PC-9 (cell line): ENCODE results near the gene SIGLEC12. TPM values are rescaled to one million over a fixed set of nuclear protein-coding genes. Genes with fewer than 3 reads are reported as not detected.
"Not testable (repeated sequence)": the region's sequence is repeated elsewhere in the genome, so short reads cannot be mapped to it uniquely, and the experiment has no call there.

ENCODE experiments used
- BruUV-seq: library from RNA; stranded (reverse); fragments of 400-500 nt; replicated peaks from 2 replicates; lab custom pipeline; 2021; lab: Mats Ljungman, UMichigan
- CTCF ChIA-PET: fragments of 300-600 bp; sonication (Branson Sonifier 250); formaldehyde crosslinking; loops from one replicate; lab custom pipeline; 2022; ENCODE audit warnings: antibody characterized with exemption; lab: Charles Lee
- POLR2A ChIA-PET: fragments of 300-600 bp; sonication (Branson Sonifier 250); formaldehyde crosslinking; loops from one replicate; lab custom pipeline; 2022; ENCODE audit warnings: antibody characterized with exemption; ENCODE audit not compliant: unreplicated experiment; lab: Charles Lee
- DNase-seq, 2 experiments: peaks; one replicate each; pipeline versions ENCODE4 v3.0.0 to v3.0.0-alpha.2; 2015 to 2022; ENCODE audit warnings: mixed read lengths in 1 of 2
- H2AFZ ChIP-seq: fragments of 200-600 bp; sonication (generic); 2 replicates; pipeline ENCODE4 v1.8.1; 2017; ENCODE audit warnings: antibody characterized with exemption
- H3F3A ChIP-seq: fragments of 200-600 bp; sonication (generic); 2 replicates; pipeline ENCODE4 v1.8.1; 2017; ENCODE audit warnings: antibody characterized with exemption, mild to moderate bottlenecking, low read depth; ENCODE audit not compliant: insufficient read depth
- H3K27ac ChIP-seq: fragments of 200-600 bp; sonication (generic); 2 replicates; pipeline ENCODE4 v1.6.1; 2016; ENCODE audit warnings: mixed run types
- H3K27me3 ChIP-seq: fragments of 200-600 bp; sonication (generic); 2 replicates; pipeline ENCODE4 v1.6.1; 2016; ENCODE audit warnings: low read depth, mixed run types; ENCODE audit not compliant: insufficient read depth
- H3K36me3 ChIP-seq: fragments of 200-600 bp; sonication (generic); 2 replicates; pipeline ENCODE4 v1.6.1; 2016; ENCODE audit warnings: low read depth, mixed run types
- H3K4me1 ChIP-seq: fragments of 200-600 bp; sonication (generic); replicated peaks from 2 replicates; pipeline ENCODE4 v1.6.1; 2016; ENCODE audit warnings: mixed run types; ENCODE audit not compliant: insufficient read depth
- H3K4me2 ChIP-seq: fragments of 200-600 bp; sonication (generic); 2 replicates; pipeline ENCODE4 v1.6.1; 2017; ENCODE audit warnings: mixed run types
- H3K4me3 ChIP-seq: fragments of 200-600 bp; sonication (generic); 2 replicates; pipeline ENCODE4 v1.6.1; 2016; ENCODE audit warnings: mixed run types
- H3K79me2 ChIP-seq: fragments of 200-600 bp; sonication (generic); 2 replicates; pipeline ENCODE4 v1.6.1; 2017; ENCODE audit warnings: low read depth, mixed run types
- H3K9me2 ChIP-seq: fragments of 200-600 bp; sonication (generic); 2 replicates; pipeline ENCODE4 v1.8.1; 2017; ENCODE audit warnings: mild to moderate bottlenecking; ENCODE audit not compliant: insufficient read depth
- H3K9me3 ChIP-seq: fragments of 200-600 bp; sonication (generic); 2 replicates; pipeline ENCODE4 v1.8.1; 2016; ENCODE audit warnings: low read depth; ENCODE audit not compliant: insufficient read depth
- H4K20me1 ChIP-seq: fragments of 200-600 bp; sonication (generic); 2 replicates; pipeline ENCODE4 v1.8.1; 2017; ENCODE audit not compliant: insufficient read depth
- EZH2 ChIP-seq: fragments of 200-600 bp; sonication (generic); IDR thresholded peaks from 2 replicates; pipeline ENCODE4 v1.8.0; 2017; ENCODE audit warnings: antibody characterized with exemption, low read depth
- intact Hi-C: fragments of 100-400 bp; cut with micrococcal nuclease; formaldehyde crosslinking; loops from one replicate; pipeline ENCODE4 v1.10.0; 2022; ENCODE audit not compliant: unreplicated experiment
- total RNA-seq: library from RNA; stranded (reverse); gene quantifications from 2 replicates; pipeline ENCODE4 v1.2.3, GENCODE V29; 2021
- TF ChIP-seq, protein P1 (sequence below): fragments of 200-600 bp; sonication (generic); conservative IDR thresholded peaks from 2 replicates; pipeline ENCODE4 v1.6.1; 2017; ENCODE audit warnings: mixed run types, antibody characterized with exemption, mild to moderate bottlenecking, moderate library complexity

The SIGLEC12 gene
- total RNA-seq, 1 experiment from 2014 or later: not detected

DNA sequence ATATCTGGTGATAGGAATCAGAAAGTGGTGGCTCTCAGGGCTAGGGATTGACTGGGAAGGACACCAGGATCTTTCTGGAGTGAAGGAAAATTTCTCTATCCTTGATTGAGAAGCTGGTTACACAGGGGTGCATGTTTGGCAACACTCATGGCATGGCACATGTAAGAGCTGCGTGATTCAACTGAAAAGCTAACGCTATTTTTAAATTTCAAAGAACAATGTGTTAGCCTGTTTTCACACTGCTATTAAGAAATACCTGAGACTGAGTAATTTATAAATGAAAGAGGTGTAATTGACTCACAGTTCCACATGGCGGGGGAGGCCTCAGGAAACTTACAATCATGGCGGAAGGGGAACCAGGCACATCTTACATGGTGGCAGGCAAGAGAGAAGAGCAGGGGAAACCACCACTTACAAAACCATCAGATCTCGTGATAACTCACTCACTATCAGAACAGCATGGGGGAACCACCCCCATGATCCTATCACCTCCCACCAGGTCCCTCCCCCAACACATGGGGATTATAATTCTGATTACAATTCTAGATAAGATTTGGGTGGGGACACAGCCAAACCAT, 50.8 kb downstream of the SIGLEC12 start:
- BruUV-seq: no TSS peak
- Histone ChIP-seq H3K27me3 (peaks cover 94% of the 10 kb centered on the region), H3K79me2 (no peaks in the 10 kb centered on the region), H3K4me3 (no peak overlapping the region), H3K9me2 (no peaks in the 10 kb centered on the region), H4K20me1 (peaks cover 4% of the 10 kb centered on the region; the same call in 1 of the 2 replicates), H3K9me3 (no peaks in the 10 kb centered on the region), H3F3A (no peaks in the 10 kb centered on the region), H3K4me2 (no peak overlapping the region), H3K4me1 (no peaks in the 10 kb centered on the region), H3K27ac (no peak overlapping the region), H3K36me3 (no peaks in the 10 kb centered on the region), H2AFZ (no peak overlapping the region)
- DNase-seq: no peak
- TF ChIP-seq, protein P1, sequence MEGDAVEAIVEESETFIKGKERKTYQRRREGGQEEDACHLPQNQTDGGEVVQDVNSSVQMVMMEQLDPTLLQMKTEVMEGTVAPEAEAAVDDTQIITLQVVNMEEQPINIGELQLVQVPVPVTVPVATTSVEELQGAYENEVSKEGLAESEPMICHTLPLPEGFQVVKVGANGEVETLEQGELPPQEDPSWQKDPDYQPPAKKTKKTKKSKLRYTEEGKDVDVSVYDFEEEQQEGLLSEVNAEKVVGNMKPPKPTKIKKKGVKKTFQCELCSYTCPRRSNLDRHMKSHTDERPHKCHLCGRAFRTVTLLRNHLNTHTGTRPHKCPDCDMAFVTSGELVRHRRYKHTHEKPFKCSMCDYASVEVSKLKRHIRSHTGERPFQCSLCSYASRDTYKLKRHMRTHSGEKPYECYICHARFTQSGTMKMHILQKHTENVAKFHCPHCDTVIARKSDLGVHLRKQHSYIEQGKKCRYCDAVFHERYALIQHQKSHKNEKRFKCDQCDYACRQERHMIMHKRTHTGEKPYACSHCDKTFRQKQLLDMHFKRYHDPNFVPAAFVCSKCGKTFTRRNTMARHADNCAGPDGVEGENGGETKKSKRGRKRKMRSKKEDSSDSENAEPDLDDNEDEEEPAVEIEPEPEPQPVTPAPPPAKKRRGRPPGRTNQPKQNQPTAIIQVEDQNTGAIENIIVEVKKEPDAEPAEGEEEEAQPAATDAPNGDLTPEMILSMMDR: no peak
- ChIA-PET POLR2A (no interaction called here), CTCF (no interaction called here)
- intact Hi-C loops: no loop called here

DNA sequence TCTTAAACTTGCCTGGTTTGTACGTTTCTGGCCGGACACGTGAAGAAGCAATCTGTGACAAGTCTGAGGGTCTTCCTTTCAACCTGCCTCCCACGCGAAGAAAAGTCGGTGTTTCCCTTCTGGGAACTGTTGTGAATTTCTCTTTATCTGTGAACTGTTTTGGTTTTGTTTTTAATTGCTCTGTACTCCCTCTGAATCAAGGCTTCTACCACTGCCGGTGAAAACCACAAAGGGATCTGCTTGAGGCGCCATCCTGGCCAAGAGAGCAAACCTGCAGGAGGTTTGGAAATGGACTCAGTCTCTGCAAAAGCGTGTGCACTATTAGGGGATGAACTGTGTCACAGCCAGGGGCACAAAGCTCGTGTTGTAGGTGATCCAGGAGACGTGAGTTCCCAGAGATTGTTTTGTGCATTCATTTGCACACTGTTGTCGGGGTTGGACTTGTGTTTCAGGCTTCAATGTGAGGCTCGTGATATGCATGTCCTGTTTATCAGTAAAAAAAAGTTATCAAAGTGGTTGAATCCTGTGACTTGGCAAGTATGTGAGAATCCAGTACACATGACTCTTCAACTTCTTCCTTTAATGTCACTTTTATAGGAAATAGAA, 53.1 kb downstream of the SIGLEC12 start:
- H3K9me3 ChIP-seq: no peaks in the 10 kb centered on the region
- no peaks in the 10 kb centered on the region for H3K36me3 ChIP-seq
- intact Hi-C loops: no loop called here
- no peaks in the 10 kb centered on the region for H3K4me1 ChIP-seq
- H3K9me2 ChIP-seq: no peaks in the 10 kb centered on the region
- H4K20me1 ChIP-seq: 0 out of 2 replicates have a peak, but pooled peaks cover under 1% of the 10 kb centered on the region
- POLR2A ChIA-PET: no interaction called here
- CTCF ChIA-PET: no interaction called here
- no peak overlapping the region for H2AFZ ChIP-seq
- no TSS peak for BruUV-seq
- H3K79me2 ChIP-seq: no peaks in the 10 kb centered on the region
- H3K4me2 ChIP-seq: no peak overlapping the region
- H3K27ac ChIP-seq: no peak overlapping the region
- peaks cover 85% of the 10 kb centered on the region for H3K27me3 ChIP-seq
- TF ChIP-seq, protein P1: no peak
- TF ChIP-seq EZH2: no peak; the same call in 1 of the 2 replicates
- H3F3A ChIP-seq: no peaks in the 10 kb centered on the region
- H3K4me3 ChIP-seq: no peak overlapping the region
- DNase-seq: no peak

DNA sequence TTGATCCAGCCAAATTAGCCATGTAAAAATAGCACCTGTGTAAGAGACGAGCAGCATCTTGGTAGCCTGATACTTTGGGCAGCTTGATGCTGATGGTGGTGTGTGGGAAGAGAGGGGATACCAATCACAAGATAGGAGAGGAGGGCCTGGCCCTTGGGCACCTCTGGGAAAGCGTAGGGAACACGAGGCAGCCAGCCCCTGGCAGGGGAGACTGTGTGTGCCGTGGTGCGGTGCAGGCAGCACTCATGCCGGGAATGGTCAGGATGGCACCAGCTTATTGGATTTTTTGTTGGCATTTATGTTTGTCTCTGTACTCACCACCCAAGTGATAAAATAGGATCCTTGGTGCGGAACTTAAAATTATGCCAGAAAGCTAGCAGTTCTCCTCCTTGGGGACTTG, 53.6 kb downstream of the SIGLEC12 start:
- no peaks in the 10 kb centered on the region for H4K20me1 ChIP-seq
- no peak overlapping the region for H3K4me3 ChIP-seq
- no peaks in the 10 kb centered on the region for H3K9me3 ChIP-seq
- peaks cover 85% of the 10 kb centered on the region for H3K27me3 ChIP-seq
- no peaks in the 10 kb centered on the region for H3K9me2 ChIP-seq
- no peaks in the 10 kb centered on the region for H3F3A ChIP-seq
- no peaks in the 10 kb centered on the region for H3K79me2 ChIP-seq
- H3K27ac ChIP-seq: no peak overlapping the region
- H2AFZ ChIP-seq: no peak overlapping the region
- H3K4me2 ChIP-seq: no peak overlapping the region
- CTCF ChIA-PET: no interaction called here
- DNase-seq: no peak
- TF ChIP-seq, protein P1: no peak
- no peak for TF ChIP-seq EZH2
- no TSS peak for BruUV-seq
- POLR2A ChIA-PET: no interaction called here
- intact Hi-C loops: no loop called here
- no peaks in the 10 kb centered on the region for H3K4me1 ChIP-seq
- H3K36me3 ChIP-seq: no peaks in the 10 kb centered on the region

DNA sequence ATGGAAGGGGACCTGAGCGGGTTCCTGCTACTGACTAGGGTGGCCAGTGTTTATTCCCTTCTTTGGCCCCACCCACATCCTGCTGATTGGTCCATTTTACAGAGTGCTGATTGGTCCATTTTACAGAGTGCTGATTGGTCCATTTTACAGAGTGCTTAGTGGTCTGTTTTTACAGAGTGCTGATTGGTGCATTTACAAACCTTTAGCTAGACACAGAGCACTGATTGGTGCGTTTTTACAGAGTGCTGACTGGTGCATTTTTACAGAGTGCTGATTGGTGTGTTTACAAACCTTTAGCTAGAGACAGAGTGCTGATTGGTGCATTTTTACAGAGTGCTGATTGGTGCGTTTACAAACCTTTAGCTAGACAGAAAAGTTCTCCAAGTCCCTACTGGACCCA, 54.1 kb downstream of the SIGLEC12 start:
- H2AFZ ChIP-seq, POLR2A ChIA-PET, H3K36me3 ChIP-seq, H3K79me2 ChIP-seq, DNase-seq, H3K9me2 ChIP-seq, H3K4me2 ChIP-seq, intact Hi-C loops, BruUV-seq, CTCF ChIA-PET, H4K20me1 ChIP-seq, H3K9me3 ChIP-seq, H3F3A ChIP-seq, H3K4me3 ChIP-seq, H3K4me1 ChIP-seq, H3K27ac ChIP-seq: not testable (repeated sequence)
- peaks cover 85% of the 10 kb centered on the region for H3K27me3 ChIP-seq
